ENCODE measurements around the gene VTCN1. TPM values are rescaled to one million over a fixed set of nuclear protein-coding genes. Genes with fewer than 3 reads are reported as not detected.

The VTCN1 gene
- total RNA-seq, 2 experiments from 2014 or later: not detected

- no peaks in the 10 kb centered on the region for H3K79me2 ChIP-seq (ENCODE audit: insufficient read depth, low read depth, low read length)
- ChIA-PET POLR2A (no interaction called here), CTCF (ENCODE audit: unreplicated experiment) (no interaction called here)
- no peak for TF ChIP-seq CTCF (conservative IDR thresholded peaks at IDR 0.05; ENCODE audit: low read length)
- no peak for TF ChIP-seq EZH2phosphoT487 (IDR thresholded peaks at IDR 0.05; ENCODE audit: borderline replicate concordance, low read depth, low read length)
- H4K20me1 ChIP-seq (ENCODE audit: insufficient read depth, low read length): no peaks in the 10 kb centered on the region
- H3K9me2 ChIP-seq (ENCODE audit: insufficient read depth, low read length): no peaks in the 10 kb centered on the region
- H3K27ac ChIP-seq (ENCODE audit: low read depth, low read length, poor library complexity, severe bottlenecking): no peak overlapping the region
- intact Hi-C loops (cut with micrococcal nuclease; ENCODE audit: unreplicated experiment): no loop called here
- H3K36me3 ChIP-seq (ENCODE audit: insufficient read depth, low read length): no peaks in the 10 kb centered on the region
- no peaks in the 10 kb centered on the region for H3K9me3 ChIP-seq (ENCODE audit: low read length)
- H3K4me3 ChIP-seq (ENCODE audit: low read depth, low read length, poor library complexity, severe bottlenecking): no peak overlapping the region
- no peaks in the 10 kb centered on the region for H3K4me1 ChIP-seq (ENCODE audit: insufficient read depth, low read length, poor library complexity, severe bottlenecking)
- no TSS peak for BruUV-seq (replicated peaks)
- no peak overlapping the region for H2AFZ ChIP-seq (ENCODE audit: low read length)
- no peak overlapping the region for H3K4me2 ChIP-seq (ENCODE audit: low read length)
- no peak for DNase-seq (ENCODE audit: low spot score)
These were observed 38.7 kb downstream of the VTCN1 start for GRCh38 chr1:117171900-117172511.

- H3K36me3 ChIP-seq (ENCODE audit: insufficient read depth, low read length): no peaks in the 10 kb centered on the region
- no peak overlapping the region for H3K27ac ChIP-seq (ENCODE audit: low read depth, low read length, poor library complexity, severe bottlenecking)
- intact Hi-C loops (cut with micrococcal nuclease; ENCODE audit: unreplicated experiment): no loop called here
- H3K9me3 ChIP-seq (ENCODE audit: low read length): no peaks in the 10 kb centered on the region
- H2AFZ ChIP-seq (ENCODE audit: low read length): no peak overlapping the region
- POLR2A ChIA-PET: no interaction called here
- no peaks in the 10 kb centered on the region for H4K20me1 ChIP-seq (ENCODE audit: insufficient read depth, low read length)
- no peak overlapping the region for H3K4me3 ChIP-seq (ENCODE audit: low read depth, low read length, poor library complexity, severe bottlenecking)
- TF ChIP-seq CTCF (conservative IDR thresholded peaks at IDR 0.05; ENCODE audit: low read length): no peak
- TF ChIP-seq EZH2phosphoT487 (IDR thresholded peaks at IDR 0.05; ENCODE audit: borderline replicate concordance, low read depth, low read length): no peak
- DNase-seq (ENCODE audit: low spot score): no peak
- no peaks in the 10 kb centered on the region for H3K79me2 ChIP-seq (ENCODE audit: insufficient read depth, low read depth, low read length)
- H3K4me2 ChIP-seq (ENCODE audit: low read length): no peak overlapping the region
- no TSS peak for BruUV-seq (replicated peaks)
- H3K9me2 ChIP-seq (ENCODE audit: insufficient read depth, low read length): no peaks in the 10 kb centered on the region
- CTCF ChIA-PET (ENCODE audit: unreplicated experiment): no interaction called here
- H3K4me1 ChIP-seq (ENCODE audit: insufficient read depth, low read length, poor library complexity, severe bottlenecking): no peaks in the 10 kb centered on the region
These were observed 40.7 kb downstream of the VTCN1 start for GRCh38 chr1:117169871-117170596.

GRCh38 chr1:117167402-117167801 is 43.3 kb downstream of the VTCN1 start:
- TF ChIP-seq EZH2phosphoT487 (IDR thresholded peaks at IDR 0.05; ENCODE audit: borderline replicate concordance, low read depth, low read length) (no peak), CTCF (conservative IDR thresholded peaks at IDR 0.05; ENCODE audit: low read length) (no peak)
- H4K20me1 ChIP-seq (ENCODE audit: insufficient read depth, low read length): no peaks in the 10 kb centered on the region
- DNase-seq (ENCODE audit: low spot score): no peak
- no peaks in the 10 kb centered on the region for H3K4me1 ChIP-seq (ENCODE audit: insufficient read depth, low read length, poor library complexity, severe bottlenecking)
- no peak overlapping the region for H3K4me2 ChIP-seq (ENCODE audit: low read length)
- no TSS peak for BruUV-seq (replicated peaks)
- no peak overlapping the region for H2AFZ ChIP-seq (ENCODE audit: low read length)
- ChIA-PET POLR2A (interaction anchor here (0.6 kb wide), 1 partner anchor 1483 kb away, joined by 3 read pairs; no protein-coding TSS in a partner anchor), CTCF (ENCODE audit: unreplicated experiment) (no interaction called here)
- no peaks in the 10 kb centered on the region for H3K9me2 ChIP-seq (ENCODE audit: insufficient read depth, low read length)
- no peaks in the 10 kb centered on the region for H3K79me2 ChIP-seq (ENCODE audit: insufficient read depth, low read depth, low read length)
- H3K4me3 ChIP-seq (ENCODE audit: low read depth, low read length, poor library complexity, severe bottlenecking): no peak overlapping the region
- intact Hi-C loops (cut with micrococcal nuclease; ENCODE audit: unreplicated experiment): no loop called here
- no peaks in the 10 kb centered on the region for H3K36me3 ChIP-seq (ENCODE audit: insufficient read depth, low read length)
- H3K27ac ChIP-seq (ENCODE audit: low read depth, low read length, poor library complexity, severe bottlenecking): no peak overlapping the region
- H3K9me3 ChIP-seq (ENCODE audit: low read length): no peaks in the 10 kb centered on the region
